ENCODE measurements around the gene CNKSR3.

CNKSR3 gene

GRCh38 chr6:154414021-154414813 is 96.3 kb downstream of the CNKSR3 start:
- DNase-seq (ENCODE audit: low read depth in 2 of 2): no peak

- no peak for DNase-seq (ENCODE audit: low read depth in 2 of 2)
These were observed 98.2 kb downstream of the CNKSR3 start for GRCh38 chr6:154412106-154412820.

GRCh38 chr6:154411076-154411475 is 99.4 kb downstream of the CNKSR3 start:
- no peak for DNase-seq (ENCODE audit: low read depth in 2 of 2)

DNA sequence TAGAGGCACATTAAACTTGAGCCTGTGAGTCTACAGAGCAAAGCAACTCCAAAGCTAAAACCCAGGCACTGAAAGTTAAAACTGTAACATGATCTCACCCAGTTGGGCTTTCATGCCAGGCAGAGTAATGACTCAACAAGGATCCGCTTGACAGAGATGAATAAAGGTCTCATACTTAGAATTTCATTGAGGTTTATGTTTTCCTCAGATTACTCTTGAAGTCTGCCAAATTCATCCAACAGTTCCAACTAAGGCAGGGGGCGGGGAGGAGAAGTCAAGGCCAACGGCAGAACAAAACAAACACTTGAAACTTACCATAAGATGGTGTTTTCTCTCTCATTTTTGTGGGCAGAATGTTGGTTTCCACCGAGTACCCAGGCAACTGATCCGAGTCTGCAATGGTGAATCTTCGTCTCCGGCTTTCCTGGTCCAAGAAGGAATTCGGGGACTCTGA is 99.8 kb downstream of the CNKSR3 start:
- DNase-seq (ENCODE audit: low read depth in 2 of 2): peak; percentile 93 to 94

DNA sequence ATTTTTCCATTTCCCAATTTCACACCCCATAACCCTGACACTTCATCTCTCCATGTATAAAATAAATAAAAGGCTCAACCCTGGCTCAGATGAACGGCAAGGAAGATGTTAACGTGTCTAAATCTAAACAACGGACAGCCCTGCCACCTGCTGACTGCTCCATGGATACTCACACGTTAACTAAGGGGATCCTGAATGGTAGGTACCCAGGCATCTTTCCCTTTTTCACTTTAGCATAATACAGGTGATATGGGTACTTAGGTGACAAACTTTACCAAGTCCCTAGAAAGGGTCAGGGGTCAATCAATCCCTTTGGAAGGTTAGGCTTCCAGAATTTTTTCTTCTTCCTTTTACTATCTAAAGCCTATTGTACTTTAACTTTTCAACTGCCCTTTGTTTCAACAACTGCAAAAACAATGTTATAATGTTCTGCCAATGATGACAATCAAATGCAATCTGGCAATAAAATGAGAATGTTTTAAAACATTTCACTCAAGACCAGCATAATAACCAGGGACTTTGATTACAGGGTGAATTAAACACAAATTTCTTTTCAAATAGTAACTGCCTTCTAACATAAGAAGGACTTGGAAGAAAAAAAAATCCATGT is 101.5 kb downstream of the CNKSR3 start:
- no peak for DNase-seq (ENCODE audit: low read depth in 2 of 2)

DNA sequence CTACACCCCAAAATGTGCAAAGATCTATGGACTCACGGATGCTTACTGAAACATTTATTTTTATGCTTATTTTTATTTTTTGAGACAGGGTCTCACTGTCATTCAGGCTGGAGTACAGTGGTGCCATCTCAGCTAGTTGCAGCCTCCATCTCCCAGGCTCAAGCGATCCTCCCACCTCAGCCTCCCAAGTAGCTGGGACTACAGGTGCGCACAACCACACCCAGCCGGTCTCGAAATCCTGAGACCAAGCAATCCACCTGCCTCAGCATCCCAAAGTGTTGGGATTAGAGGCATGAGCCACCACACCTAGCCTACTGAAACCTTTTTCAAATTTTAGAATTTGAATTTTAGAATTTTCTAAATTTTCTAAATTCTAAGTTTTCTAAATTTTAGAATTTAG is 103.0 kb downstream of the CNKSR3 start:
- no peak for DNase-seq (ENCODE audit: low read depth in 2 of 2)

DNA sequence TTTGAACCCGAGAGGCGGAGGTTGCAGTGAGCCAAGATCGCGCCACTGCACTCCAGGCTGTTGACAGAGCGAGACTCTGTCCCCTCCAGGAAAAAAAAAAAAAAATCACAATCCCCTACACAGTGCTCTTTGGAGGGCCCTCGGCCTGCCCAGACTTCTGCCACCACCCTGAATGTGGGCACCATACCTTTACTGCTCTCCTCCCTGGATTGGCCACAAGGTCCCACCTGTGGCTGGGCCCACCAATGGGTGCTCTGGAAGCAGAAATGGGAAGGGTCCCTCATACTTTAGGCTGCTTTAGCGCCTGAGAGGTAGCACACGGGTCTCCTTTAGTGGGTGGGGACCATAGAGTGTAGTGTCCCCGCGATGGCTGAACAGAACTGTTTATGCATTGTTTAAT is 103.6 kb downstream of the CNKSR3 start:
- DNase-seq (ENCODE audit: low read depth in 2 of 2): no peak

DNA sequence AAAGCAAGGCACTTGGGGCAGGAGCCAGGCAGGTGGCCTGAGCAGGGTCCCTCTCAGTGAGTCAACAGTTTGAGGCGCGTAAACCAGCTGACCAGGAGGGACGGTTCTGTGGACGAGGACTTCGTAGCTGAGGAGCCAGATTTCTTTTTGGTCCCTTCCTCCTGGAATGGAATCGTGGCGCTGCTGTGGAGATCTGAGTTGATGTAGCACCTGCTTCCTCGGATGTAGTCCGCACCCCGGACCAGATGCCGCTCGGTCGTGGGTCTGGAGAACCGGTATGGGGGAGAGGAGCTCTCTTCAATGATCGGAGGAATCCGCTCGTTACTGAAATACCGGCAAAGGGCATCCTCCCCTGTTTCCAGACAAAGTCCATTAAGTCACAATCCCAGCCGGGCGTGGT is 104.2 kb downstream of the CNKSR3 start:
- no peak for DNase-seq (ENCODE audit: low read depth in 2 of 2)

GRCh38 chr6:154404791-154405400 is 105.6 kb downstream of the CNKSR3 start:
- DNase-seq (ENCODE audit: low read depth in 2 of 2): no peak

DNA sequence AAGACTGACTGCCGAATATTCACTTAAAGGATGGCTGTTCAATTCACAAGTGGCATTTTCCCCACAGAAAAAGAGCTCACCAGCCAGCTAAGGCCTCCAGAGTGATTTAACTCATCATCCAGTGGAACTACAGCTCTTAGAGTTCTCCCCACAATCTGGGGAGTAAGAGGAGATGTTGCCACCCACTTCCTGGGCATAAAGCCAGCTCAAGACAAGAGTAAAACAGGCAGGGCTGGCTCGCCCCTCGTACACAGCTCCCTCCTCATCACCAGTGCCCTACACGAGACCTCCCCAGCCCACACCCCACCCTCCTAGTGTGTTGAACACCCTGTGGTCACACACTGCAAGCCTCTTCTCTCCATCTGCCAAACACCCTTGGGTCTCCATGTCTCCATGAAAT is 106.7 kb downstream of the CNKSR3 start:
- DNase-seq (ENCODE audit: low read depth in 2 of 2): no peak

DNA sequence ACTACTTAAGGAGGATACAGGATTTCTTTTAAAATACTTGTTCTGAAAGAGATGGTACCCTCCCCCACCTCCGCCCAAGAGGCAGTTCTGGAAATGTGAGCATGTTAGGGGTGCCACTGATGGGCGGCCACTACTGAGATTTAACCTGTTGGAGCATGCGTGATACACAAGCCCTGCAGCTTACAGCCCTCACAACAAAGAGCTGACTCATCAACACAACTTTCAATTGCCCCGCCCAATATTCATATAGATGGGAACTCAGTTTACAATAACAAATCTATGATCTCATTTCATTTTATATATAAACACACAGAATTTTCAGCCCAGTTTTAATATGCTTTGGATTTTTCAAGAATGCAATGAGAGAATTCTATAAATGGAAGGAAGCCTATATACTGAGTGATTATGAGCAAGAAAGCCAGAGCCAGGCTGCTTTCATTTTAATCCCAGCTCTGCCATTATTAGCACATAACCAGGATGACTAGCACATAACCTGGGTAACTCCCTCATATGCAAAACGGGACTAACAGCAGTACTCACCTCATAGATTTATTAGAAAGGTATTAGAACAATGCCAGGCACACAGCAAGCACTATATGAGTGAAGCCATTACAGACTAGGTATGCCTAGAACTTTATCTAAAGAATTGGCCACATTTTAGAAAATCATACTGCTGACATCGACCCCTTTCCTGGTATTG is 108.3 kb downstream of the CNKSR3 start:
- DNase-seq (ENCODE audit: low read depth in 2 of 2): no peak

DNA sequence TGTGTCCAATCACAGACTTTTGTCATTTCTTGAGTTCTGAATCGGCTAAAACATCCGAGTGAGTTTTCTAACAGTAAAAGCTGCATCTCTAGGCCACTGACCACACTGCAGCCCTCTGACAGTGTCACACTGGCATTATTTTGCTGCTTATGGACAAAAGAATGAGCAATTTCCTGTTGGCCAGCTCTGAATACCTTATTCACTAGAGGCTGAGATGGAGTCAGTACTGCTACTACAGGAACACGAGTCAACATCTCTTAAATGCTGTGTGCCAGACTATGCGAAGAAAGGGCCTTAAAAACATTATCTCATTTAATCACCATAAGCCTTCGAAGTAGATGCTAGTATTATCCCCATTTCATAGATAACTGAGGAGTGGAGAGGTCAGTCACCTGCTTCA is 111.4 kb downstream of the CNKSR3 start:
- DNase-seq (ENCODE audit: low read depth in 2 of 2): no peak

- no peak for DNase-seq (ENCODE audit: low read depth in 2 of 2)
These were observed 112.8 kb downstream of the CNKSR3 start for GRCh38 chr6:154397491-154398195.

DNA sequence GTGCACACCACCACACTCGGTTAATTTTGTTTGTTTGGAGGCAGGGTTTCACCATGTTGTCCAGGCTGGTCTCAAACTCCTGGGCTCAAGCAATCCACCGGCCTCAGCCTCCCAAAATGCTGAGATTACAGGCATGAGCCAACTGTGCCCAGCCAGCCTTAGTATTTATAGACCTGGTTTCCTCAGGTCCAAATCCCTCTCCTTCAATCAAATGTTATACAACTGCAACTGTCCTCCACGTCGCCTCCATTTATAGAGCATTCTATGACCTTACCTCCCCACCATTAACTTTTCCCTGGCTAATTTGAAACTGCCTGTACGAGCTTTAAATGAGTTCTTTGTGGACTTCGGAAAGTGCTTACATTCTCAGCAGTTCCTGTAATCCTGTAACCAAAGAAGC is 114.6 kb downstream of the CNKSR3 start:
- DNase-seq (ENCODE audit: low read depth in 2 of 2): no peak

GRCh38 chr6:154395316-154395715 is 115.2 kb downstream of the CNKSR3 start:
- no peak for DNase-seq (ENCODE audit: low read depth in 2 of 2)

- DNase-seq (ENCODE audit: low read depth in 2 of 2): no peak
These were observed 115.9 kb downstream of the CNKSR3 start for GRCh38 chr6:154394571-154394970.

DNA sequence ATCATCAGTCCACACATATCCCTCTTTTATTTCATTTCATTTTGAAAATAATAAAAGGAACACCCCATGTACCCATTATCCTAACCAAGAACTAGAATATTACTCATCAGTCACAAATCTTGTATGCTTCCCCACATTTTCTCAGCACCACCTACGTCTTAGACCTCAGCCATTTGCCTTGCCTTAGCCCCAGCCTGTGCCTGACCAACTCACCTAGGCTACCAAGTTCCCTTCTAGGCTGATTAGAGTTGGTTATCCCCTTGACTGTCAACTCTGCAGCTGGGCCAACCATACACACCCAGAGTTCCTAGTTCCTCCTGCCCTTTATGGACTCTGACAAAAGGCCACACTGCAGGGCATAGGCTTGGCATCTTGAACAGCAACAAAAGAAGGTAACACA is 120.5 kb downstream of the CNKSR3 start:
- no peak for DNase-seq (ENCODE audit: low read depth in 2 of 2)

DNA sequence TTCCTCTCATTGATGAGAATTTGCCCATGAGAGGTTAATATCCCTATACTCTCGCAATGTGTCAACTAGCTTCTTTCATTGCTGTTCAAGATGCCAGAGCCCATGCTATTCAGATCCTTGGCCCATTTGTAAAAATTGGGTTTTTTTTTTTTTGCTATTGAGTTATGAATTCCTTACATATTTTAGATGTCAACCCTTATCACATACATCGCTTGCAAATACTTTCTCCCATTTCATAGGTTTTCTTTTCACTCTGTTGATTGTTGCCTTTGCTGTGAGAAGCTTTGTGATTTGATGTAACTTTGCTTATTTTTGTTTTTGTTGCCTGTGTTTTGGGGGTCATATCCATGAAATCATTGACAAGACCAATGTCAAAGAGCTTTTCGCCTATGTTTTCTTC is 121.7 kb downstream of the CNKSR3 start:
- DNase-seq (ENCODE audit: low read depth in 2 of 2): no peak

DNA sequence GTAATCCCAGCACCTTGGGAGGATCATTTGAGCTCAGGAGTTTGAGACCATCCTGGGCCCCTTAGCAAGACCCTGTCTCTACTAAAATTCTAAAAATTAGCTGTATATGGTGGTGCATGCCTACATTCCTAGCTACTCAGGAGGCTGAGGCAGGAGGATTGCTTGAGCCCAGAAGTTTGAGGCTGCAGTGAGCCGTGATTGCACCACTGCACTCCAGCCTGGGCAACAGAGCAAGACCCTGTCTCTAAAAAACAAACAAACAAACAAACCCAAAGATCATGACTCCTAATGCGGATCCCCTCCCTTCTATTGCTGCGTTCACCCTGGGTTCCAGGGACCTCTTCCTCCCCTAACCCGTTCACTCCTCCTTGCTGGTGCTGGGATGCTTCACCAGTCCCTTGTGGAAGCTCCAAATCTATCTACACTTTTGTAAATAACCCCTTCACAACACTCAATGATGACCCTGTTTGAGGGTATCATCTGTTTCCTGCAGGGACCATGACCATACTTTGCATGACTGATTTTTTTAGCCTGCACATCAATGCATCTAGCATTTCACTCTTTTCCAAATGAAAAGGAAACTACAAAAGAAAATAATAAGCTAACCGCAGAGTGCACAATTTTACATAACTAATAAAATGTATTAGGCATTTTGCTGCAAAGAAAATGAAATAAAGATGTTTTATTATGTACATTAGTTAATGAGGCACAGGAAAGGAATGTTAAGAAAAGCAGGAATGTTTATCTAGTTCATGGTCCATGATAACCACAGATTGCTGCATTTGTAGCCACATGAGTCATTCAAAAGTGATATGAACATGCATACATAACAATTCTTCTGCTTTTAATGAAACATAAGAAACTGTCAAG is 123.4 kb downstream of the CNKSR3 start:
- peak; percentile 87 to 91 for DNase-seq (ENCODE audit: low read depth in 2 of 2)

GRCh38 chr6:154384191-154384590 is 126.3 kb downstream of the CNKSR3 start:
- no peak for DNase-seq (ENCODE audit: low read depth in 2 of 2)
